IPS DF 4.7 (cell line): ENCODE measurements around the gene USP46.

Source experiments
- DNase-seq: peaks from one replicate; pipeline ENCODE4 v3.0.0-alpha.2; 2013; ENCODE audit warnings: low spot score; ENCODE audit errors: extremely low read depth

The USP46 gene

DNA sequence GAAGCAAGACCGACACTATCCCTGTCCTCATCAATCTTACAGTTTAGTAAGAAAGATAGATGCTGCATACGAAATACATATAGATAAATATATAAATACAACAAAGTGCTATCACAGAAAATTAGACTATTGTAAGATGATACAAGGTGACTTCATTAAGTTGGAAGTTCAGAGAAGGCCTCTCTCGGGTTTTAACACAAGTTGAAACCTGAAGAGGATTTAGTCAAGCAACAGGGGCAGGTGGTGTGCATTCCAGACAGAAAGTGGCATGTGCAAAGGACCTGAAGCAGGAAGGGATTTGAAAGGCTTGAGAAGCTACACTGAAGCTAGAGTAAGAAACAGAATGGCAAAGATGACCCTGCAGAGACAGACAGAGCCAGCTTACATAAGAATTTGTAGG lies 36.5 kb downstream of the USP46 start:
- no peak for DNase-seq

DNA sequence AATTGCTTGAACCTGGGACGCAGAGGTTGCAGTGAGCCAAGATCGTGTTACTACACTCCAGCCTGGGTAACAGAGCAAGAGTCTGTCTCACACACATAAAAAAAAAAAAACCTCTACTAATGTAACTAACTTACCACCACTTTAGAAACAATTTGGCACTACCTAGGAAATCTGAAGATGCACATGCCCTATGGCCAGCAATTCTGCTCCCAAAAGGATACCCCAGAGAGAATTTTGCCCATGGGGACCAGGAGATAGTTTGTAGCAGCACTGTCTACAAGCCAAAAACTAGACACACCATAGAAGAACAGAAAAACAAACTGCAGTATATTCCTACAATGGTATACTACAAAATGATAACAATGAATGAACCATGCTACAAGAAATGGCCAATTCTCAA lies 37.5 kb downstream of the USP46 start:
- DNase-seq = no peak

DNA sequence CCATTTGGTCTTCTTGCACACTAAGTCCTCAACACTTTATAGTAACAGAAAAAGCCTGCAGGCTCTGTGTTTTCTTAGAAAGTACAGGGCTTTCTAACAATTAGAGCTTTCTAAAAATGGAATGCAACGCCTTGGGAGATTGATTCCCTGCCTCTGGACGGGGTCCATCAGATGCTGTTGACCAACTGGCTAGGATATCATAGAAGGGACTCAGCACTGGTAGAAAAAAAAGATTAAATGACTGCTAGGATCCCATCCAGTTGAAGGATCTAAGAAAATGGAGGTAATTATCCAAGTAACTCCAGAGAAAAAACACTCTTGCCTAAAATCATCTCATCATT lies 39.5 kb downstream of the USP46 start:
- DNase-seq = no peak

DNA sequence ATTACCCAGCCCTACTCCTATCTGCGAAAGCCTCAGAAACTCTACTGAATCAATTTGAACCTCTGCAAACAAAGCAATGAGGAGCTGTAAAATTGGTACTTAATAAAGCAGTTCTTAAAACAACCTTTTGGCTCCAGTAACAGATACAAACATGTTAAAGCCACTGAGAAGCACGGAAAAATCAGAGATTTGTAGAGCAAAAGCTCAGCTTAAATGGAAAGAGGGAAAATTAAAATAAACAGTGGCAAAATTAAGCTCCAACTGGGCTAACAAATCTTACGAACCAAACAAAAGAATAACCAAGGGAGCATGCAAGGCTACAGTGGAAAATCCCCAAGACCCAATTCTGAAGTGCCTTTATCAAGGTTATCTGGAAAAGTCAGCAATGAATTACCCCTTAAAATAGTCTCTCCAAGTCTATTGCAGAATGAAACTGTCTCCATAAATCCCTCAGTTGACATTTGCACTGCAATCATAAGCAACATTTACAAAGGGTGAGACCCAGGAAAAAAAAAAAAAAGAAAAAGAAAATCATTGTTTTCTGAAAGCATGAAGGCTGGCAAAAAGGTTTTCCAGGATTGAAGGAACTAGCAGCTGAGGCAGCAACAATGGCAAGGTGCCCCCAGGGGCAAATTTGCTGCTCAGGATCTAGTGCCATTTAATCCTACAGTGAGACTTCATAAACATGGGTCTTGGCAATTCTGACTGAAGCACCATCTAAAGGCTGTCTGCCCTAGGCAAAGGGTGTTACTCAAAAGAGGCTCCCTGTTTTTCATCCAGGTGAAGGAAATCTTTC lies 40.1 kb downstream of the USP46 start:
- DNase-seq = no peak

DNA sequence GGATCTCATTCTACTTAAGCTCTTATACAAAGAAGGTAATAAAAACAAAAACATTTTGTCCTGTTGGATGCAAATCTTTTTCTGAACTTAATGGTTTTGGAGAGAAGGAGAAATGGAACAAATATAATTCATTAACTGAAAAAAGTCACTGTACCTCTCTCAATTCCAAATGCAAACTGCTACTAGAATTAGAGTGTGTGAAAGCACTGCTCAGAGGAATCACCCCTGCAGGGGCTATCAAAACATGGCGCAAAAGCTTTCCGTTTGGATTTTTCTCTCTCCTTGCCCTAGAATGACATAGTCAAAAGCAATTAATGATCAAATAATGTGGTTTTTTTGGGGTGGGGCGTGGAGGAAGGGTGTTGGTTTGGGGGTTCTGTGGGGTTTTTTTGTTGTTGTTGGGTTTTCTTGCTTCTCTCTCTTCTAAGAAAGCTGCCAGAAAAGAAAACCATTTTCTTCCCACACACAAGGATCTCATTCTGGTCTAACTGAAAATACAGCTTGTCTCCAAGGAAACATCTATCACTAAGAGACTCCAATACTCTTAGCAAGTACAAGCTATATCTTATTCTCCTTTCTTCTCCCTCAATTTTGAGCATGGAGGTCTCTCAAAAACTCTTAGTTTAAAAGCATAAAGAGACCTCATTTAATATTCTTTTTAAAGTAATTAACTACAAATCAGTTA lies 41.6 kb downstream of the USP46 start:
- no peak for DNase-seq

DNA sequence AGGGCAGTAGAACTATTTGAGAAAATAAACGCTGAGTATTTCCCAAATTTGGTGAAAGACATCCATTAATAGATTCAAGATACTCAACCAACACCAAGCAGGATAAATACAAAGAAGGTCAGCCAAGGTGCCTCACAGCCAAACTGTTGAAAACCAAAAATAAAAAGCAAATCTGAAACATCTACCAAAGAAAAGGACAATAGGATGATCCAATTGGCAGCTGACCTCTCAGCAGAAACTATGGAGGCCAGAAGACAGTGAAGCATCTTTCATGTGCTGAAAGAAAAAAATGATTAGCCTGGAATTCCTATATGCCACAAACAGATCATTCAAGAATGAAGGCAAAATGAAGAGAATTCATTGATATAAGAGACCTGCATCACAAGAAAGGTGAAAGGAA lies 44.9 kb downstream of the USP46 start:
- no peak for DNase-seq

DNA sequence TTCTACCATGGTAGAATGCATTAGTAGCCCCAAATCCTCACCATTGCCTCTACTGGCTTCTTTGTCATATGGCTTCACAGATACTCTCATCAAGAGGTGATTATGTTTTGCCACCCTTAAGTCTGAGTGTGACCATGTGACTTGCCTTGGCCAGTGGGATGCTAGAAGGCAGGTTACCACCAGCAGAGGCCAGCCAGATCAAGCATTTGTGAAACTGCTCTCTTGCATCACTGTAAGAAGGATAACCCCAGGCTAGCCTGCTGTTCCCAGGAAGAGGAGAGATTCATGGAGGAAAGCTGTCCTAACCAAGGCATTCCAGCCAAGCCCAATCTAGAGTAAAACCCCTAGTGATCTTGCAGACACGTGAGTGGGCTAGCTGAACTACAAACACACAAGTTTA lies 46.8 kb downstream of the USP46 start:
- no peak for DNase-seq

DNA sequence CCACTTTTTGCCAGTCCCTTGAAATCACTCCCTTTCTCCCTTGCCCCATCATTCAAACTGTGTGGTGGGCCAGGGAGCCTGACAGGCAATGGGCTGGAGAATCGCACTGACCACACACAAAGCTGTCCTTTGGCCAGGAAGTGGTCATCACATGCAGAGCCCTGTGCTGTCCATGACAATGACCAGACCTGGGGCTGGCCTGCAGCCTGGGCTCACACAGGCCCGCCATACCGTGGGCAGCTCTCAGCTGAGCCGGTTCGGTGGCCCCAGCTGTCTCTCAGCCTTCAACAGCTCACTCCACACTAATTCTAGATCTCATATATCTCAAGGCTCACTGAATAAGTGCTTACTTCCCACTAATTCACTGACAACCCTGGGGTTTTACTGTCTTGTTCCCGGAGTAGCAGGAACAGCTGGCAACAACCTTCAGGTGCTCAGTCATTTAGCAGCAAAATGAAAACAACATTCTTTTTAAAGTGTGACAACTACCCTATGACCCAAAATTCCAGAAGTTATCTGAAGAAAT lies 48.0 kb downstream of the USP46 start:
- DNase-seq = no peak

DNA sequence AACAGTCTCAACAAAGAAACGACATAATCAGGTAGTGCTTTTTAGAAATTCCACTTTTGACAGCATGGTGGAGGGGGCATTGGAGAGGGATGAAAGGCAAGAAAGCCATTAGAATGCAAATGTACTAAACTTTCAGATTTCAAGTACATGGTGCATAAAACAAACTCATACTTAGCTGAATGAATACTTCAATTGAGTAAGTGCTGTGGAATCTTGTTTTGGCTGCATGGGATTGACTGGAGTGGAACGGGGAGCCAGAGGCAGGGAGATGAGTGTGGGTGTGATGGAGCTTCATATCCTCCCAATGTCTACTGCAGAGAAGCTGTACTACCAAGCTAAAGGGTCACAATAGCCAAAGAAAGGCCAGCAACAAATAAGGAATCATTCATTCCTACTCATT lies 52.4 kb downstream of the USP46 start:
- no peak for DNase-seq

DNA sequence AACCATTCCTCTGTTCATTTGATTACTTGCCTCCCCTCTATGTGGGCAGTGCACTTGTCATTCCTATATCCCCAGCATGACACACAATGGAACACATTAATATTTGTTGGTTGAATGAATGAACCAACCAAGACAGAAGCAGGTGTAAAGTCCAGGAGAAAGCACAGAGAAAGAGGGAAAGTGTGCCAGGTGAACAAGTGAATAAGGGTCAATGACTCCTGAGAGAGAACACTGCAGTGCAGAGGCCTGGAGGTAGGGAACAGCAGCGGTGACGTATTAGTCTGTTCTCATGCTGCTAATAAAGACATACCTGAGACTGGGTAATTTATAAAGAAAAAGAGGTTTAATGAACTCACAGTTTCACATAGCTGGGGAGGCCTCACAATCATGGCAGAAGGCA lies 53.1 kb downstream of the USP46 start:
- no peak for DNase-seq

DNA sequence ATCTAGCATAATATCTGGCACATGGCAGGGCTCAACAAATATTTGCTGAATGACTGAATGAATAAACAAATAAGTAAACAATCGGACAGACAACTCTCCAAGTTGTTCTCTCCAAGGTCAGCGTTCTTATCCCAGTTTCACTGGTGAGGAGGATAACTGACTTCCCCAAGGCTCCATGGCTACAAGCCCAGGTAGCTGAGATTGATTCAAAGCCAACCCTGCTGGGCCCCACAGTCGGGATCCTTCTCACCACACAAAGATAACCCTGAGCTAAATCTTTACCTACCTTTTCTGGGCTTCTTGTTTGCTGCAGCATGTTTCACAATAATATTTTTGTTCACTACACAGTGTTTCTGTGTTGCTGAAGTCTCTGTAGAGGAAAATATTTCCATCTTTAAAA lies 54.9 kb downstream of the USP46 start:
- DNase-seq = no peak

DNA sequence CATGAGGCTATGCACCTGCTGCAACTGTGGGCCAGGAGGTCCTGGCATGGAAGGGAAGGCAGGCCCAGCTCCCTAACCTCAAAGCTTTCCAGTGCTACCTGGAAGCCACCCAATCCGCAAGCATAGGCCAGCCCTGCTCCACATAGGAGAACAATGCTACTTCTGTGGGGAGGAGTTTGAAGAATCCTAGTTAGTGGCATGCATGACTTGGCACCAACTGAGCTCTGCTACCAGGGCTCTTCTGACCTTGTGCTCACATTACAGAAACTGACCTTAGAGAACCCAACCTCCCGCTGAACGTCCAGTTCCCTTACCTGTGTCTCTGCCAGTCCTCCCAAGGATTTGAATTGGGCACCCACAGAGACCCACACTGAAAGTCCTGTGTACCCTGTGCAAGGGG lies 58.8 kb downstream of the USP46 start:
- no peak for DNase-seq

DNA sequence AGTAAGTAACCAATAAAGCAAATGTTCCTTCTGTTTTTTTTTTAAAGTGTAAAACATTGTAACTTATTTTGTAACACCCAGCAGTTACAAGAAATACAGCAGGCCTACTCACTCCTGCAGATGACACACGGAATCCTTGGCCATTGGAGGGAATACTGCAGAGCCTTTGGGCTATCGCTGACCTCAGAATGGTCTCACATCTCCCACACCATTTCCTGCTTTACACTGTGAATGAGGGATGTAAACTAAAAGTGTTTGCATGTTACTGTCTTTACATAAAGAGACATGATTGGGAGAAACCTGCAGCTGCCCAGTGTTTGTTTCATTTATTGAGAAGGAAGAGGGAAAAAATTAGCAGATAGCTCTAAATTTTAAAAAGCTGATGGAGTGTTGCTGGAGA lies 64.1 kb downstream of the USP46 start:
- no peak for DNase-seq

DNA sequence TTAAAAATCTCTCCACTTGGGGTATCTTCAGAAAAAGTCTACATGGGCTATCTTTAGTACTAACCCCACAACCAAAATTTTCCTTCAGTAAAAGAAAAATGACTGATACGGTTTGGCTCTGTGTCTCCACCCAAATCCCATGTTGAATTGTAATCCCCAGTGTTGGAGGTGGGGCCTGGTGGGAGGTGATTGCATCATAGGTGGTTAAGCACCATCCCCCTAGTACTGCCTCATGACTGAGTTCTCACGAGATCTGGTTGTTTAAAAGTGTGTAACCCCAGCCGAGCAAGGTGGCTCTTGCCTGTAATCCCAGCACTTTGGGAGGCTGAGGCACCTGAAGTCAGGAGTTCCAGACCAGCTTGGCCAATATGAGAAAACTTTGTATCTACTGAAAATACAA lies 66.8 kb downstream of the USP46 start:
- no peak for DNase-seq

DNA sequence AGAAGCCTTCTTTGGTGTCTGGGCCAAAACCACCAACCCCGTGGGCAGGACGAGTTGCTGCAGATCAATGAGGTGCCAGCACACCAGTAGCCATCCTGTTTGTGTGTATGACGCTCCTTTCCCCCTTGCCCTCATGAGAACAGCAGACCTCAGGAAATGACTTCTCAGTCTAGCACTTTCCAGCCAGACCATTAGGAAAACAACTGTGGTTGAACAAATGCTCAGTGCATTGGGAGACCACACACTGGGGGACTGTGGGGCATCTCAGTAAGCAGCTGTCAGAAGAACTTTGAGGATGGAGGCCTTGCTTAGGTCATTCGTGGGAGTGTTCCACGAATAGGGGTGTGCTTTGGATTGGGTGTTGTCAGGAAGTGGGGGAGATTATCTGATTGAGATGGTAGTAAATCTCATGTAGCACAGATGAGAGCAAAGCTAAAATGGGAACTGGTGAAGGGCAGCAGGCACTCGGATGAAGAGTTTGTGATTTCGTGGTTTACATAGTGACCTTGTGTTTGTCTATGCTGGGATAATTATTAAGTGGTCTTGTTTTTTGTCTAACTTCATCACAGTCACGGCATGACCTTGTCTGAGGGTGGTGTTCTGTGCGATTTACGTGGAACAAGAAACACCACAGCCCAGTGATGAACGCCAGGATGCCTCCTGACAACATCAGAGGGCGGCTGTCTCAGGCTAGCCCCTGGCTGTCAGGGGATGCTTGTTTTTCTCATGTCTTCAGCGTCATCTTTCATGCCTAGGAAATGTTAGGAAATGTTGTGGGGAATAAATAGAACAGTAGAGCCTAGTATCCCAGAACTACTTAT lies 70.1 kb downstream of the USP46 start:
- DNase-seq = no peak

DNA sequence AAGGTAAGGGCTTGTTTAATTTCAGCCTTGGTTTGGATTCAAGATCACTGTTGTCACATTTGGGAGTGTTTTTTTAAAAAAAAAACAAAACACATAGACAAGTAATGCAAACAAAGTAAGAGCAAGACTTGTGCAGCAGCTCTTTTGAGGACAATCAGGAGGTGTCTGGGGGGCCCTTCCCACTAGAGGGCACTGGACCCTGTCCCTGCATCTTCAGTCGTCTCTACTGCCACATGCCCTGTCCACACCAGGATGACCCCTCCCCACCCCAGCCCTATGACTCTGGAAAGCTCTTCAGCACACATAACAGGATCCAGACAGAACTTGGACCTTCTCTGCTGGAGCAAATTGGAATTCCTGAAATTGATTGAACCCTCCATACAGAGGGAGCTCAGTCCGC lies 71.0 kb downstream of the USP46 start:
- peak; percentile 22 for DNase-seq

DNA sequence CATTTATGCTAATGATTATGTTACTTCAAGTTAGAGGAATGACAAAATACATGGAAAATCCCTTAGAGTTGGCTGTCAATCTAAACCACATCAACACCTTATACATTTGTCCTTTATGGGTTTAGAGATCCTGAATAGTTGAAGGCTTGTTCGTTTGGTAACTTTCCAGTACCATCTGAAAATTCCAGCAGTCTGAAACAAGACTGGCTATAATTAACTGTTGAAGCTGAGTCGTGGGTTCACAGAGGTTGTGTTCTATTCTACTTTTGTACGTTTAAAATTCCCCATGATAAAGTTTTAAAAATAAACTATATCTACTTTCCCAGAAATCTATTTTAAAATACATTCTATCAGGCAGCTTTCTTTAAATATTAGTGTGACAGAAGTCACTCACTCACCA lies 73.0 kb downstream of the USP46 start:
- no peak for DNase-seq

DNA sequence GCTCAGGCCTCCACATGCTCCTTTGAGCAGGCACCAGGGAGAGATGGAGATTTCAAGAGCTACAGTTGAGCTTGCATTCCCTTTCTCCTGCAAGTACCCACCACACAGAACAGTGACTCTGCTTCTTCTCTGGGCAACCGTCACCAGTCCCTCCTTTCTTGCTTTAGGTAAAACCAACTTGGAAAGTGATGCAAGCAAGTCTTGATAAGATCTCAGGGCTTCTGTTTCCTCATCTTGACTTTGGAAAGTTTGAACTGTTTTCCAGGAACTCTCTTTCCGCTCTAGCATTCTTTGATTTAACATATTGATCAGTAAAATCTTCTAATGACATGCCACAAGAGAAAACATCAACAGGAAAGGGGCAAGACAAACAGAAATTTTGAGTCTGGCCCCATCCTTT lies 73.7 kb downstream of the USP46 start:
- DNase-seq = no peak

DNA sequence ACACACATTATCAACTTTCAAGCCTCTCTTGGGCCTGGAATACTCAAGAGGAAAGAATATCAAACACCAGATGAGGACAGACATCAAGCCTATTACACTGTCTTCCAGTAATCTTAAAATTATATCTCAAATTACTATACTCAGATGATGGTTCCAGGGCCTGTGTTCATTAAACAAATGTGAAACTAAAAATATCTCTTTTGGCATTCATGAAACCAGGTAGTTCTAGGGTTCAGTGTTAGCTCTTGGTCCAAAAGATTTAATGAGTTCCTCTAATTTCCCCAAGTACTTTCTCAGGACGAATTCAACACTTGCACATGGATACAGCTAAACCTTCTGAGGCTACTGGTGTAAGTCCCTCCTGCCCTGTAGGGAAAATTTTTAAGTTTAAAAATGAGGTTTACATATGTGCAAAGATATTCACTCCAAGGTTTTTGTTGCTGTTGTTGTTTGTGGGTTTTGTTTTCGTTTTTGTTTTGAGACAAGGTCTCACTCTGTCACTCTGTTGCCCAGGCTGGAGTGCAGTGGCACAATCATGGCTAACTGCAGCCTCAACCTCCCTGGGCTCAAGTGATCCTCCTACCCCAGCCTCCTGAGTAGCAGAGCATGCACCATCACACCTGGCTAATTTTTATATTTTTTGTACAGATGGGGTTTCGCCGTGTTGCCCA lies 79.4 kb downstream of the USP46 start:
- DNase-seq = no peak

DNA sequence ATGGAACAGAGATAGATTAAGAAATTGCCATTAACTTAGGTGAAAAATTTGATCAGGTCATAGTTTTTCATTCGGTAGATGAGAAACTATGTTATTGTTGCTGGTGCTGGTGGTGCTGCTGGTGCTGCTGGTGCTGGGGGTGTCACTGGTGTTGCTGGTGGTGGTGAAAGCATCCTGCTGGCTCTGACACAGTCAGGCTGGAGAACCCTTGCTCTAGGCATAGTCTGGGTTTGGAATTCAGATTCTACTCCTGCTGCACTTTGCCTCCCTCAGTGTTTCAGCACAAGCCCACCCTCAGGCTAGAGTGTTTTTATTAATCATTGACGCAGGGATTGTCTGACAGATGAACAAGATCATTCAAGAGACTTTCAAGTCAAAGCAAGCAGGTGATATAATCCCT lies 80.2 kb downstream of the USP46 start:
- no peak for DNase-seq

DNA sequence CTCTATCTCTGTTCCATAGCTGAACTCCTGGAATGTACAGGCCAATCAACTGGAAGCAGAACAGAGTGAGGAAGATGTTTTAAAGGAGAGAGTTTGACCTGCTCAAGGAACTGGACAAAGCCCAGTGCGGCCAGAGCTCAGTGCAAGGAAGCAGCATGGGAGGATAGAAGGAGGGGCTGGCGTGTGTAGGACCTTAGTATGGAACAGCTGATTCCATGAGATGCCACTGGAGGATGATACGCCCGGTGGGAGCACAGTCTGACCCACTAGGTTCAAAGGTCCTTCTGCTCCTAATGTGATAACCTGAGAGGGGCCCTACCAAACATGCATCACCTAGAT lies 81.5 kb downstream of the USP46 start:
- DNase-seq = no peak
